Daoy (cell line): Measurements from ENCODE around the gene MEIS1. TPM values are rescaled to one million over a fixed set of nuclear protein-coding genes. Genes with fewer than 3 reads are reported as not detected.
A peak's percentile ranks its signal among the peaks of the same experiment; 100 is the strongest.

ENCODE experiments used
- DNase-seq: peaks from one replicate; pipeline ENCODE4 v3.0.0-alpha.2; 2015; ENCODE audit warnings: low read depth
- total RNA-seq: library from RNA; depleted of rRNA; stranded (reverse); fragments of >200 nt; shearing (Covaris generic); gene quantifications from 2 replicates; pipeline ENCODE4 v1.2.3, GENCODE V29; 2014

MEIS1 gene
- total RNA-seq, 1 experiment from 2014 or later: 4.5 TPM

DNA sequence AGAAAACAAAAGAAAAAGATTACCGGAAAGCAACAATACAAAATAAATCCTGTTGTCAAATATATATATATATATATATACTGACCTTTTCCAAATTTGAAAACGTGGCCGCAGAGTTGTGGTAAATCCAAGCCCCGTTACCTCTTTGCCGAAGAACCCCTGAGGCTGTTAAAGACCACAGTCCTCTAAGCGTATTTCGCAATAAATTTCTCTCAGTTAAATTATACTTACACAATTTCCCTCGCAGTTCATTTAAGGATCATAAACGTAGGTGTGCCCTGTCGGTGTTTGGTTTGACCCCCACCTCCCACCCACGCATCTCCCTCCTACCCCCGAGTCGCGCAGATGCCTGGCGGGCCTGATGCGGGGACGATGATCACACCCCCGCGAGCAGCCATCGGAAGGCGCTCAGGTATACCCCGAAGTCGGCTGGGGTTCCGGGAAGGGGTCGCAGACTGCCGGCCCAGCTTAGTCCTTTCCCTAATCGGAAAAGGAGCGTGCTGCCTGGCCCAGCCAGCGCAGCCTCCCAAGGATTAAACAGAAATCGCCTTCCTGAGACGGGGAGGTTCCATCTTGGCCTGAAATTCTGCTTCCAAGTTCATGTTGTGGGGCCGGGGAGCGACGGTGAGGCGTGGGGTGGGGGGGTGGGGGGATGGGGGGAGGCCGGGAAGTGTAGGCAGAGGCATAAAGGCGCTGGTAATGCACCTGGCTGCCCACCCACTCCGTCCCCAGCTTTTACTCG lies 2.9 kb upstream of the MEIS1 start:
- DNase-seq: no peak

DNA sequence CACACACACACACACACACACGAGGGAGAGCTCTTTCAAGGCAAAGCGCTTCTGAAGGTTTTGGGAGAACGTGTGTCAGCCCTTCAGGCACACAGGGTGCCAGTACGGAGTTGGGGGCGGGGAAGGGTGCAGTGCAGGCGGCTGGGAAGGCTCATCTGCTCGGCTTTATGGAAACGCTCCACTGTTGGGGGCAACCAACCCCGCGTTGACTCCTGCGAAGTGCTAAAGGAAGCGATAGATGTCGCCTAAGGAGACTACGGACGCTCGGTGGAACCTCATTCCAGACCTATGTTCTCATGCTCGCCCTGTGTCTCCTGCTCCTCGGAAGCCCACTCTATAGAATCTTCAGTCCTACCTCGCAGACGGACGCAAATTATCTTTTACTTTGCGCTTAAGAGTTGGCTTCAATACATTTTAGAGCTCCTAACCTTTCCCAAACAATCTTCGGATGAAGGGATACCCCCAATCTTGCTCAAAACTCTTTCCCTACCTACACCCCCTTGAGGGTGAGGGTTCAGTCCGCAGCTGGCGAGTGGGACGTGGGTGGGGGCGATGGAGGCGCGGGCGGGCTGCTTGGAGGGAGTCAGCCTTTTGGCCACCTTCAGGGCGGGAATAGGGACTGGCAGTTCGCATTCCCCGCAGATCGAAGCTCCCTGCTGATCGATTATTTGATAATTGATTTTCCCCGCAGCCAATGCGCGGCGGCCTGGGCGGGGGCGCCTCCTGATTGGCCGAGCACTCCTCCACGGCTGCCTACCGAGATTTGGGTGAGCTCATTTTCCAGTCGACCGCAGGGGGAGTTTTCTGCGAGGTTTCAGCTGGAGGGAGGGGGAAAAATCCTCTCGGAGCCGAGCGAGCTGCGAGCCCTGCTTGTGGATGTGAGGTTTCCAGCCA lies 1.9 kb upstream of the MEIS1 start:
- DNase-seq: peak; percentile 92

DNA sequence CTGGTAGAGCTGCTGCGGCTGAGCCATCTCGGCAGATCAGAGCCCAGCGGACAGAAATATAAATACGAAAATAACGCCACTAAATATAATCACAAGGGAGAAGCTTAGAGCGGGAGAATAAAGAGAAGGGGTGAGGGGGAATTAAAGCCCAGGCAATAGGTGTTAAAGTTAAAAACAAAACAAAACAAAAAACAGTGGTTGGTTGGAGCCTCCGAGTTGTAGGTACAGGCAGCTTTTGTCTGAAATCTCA lies 1.3 kb upstream of the MEIS1 start:
- DNase-seq: no peak

DNA sequence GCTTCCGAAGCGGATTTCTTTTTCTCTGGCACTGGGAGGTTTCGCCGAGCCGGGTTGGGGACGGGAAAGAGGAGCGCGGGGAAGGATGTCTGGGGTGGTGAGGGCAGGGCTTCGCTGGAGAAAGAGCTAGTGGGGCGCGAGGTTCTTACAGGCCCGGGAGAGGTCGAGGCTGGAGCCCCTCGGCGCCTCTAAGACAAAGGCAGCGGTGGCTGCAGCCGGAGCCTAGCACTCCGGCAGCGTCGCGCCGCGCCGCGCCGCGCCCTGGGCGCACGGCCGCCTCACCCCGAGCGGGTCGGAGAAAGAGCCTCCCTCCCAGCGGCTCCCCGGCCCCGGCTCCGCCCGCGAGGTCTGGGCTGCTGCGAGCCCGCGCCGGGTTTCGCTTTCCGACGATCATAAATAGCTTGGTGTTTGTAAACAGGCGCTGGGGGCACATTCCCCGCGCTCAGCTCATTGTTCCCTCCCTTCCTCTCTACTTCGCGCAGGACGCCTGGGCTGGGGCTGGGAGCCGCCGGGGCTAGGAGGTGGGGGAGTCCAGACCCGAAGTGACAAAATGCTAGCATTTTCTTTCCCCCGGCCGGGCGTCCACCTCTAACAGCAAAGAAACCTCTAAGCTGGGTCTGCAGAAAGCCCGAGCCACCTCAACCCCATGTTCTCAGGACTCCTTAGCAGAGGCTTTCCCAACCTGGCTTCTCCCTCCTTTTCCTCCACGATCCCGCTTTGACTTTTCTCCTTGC lies 813 bp upstream of the MEIS1 start:
- DNase-seq: peak; percentile 63

DNA sequence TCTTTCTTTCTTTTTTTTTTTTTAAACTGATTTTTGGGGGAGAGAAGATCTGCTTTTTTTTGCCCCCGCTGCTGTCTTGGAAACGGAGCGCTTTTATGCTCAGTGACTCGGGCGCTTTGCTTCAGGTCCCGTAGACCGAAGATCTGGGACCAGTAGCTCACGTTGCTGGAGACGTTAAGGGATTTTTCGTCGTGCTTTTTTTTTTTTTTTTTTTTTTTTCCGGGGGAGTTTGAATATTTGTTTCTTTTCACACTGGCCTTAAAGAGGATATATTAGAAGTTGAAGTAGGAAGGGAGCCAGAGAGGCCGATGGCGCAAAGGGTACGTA lies 587 bp downstream of the MEIS1 start:
- DNase-seq: no peak

DNA sequence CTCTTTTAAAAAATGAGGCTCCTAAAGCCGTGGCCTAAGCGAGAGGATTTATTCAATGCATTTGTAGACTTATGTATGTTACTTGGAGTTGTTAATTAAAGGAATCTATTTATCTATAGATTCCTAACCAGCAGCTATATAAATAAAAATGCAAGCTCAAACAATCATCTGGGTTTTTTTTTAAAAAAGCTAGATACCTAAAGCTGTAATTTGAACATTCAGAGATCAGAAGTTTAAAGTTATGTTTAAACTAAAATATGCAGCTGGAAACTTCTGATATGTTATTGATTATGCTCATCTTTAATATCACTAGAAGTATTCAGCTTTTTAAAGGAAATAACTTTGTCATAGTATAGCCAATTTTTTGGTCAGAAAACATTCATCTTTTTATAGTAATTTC lies 1.0 kb downstream of the MEIS1 start:
- DNase-seq: no peak

DNA sequence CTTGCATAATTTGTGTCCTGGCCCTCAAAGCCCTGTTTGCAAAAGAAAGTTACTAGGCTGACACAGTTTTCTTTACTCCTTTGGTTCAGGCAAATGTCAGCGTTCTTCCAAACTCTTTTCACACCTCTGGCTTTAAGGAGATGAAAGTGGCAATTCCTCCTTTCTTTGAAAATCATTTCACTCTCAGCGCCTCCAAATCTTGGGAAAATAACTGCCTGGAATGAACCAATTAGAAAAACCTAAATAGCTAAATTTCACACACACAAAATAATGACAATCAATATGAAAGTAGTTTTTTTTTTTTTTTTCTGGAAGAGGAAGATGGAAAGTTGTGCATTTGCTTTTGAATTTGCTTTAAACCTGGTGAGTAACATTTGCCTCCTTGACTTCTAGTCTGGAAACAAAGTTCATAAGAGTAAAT lies 1.7 kb downstream of the MEIS1 start:
- no peak for DNase-seq

DNA sequence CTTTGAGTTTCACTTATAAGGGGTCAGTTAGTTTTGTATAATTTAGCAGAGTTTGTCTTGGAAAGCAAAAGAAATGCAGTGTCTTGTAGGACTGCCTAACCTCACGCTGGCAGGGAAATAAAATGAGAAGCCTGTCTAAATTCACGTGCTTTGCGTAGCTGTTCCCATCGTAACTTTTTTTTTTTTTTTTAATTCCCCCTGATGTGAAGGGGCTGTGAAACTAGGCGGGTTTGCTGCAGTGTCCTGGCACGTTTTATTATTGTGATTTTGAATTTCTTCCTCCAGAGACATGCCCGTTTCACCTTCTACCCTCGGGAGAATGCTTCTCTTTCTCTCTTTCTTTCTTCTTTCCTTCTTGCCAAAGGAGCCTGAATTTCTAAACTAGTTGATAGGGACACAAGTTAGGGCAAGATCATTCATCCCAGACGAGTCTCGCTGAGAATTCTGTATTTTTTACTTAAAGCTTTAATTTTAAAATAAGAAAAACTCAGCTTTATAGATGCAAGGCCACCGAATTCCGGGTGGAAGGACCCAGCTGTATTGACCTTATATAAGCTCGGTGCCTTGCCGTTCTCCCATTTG lies 2.3 kb downstream of the MEIS1 start:
- DNase-seq: no peak

DNA sequence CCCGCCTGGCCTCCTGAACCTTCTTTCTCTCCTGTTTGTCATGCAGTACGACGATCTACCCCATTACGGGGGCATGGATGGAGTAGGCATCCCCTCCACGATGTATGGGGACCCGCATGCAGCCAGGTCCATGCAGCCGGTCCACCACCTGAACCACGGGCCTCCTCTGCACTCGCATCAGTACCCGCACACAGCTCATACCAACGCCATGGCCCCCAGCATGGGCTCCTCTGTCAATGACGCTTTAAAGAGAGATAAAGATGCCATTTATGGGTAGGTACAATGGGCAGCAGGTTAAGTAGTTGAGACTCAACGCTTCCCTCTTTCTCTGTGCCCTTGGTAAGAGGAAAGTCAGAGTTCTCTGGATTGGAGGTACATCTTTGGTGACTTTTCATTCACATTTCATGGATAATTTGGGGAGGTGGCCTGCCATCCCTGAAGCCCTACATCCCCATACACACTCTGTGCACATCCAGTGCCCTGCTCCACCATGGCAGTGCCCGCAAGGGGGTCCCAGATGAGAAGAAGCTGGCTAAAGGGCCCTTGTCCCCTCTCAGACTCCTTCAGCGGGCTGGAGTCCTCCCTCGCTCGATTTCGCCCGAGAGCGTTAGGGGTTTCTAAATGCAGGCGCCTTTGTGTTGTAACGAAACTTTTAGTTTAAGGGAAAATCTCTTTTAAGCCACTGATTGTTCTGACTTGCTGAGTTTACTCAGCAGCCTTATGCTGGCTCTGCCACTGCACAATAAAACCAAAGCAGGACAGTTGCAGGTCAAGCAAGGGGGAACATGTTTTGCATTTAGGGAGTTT lies 3.0 kb downstream of the MEIS1 start:
- DNase-seq: no peak

DNA sequence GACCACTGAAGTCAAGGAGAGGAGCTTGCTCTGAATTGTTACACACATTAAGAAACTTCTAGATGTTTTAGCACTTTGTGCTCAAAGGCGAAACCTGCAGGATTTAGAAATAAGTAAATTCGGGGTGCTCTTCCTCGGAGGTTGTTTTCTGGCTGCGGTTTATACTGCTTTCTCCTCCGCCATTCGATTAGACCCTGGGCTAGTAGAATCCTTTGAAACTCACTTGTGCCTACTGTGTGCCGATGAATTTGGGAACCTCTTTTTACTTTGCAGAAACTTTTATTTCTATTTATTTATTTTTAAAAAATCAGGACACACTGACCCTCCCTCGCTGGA lies 3.5 kb downstream of the MEIS1 start:
- DNase-seq: no peak

DNA sequence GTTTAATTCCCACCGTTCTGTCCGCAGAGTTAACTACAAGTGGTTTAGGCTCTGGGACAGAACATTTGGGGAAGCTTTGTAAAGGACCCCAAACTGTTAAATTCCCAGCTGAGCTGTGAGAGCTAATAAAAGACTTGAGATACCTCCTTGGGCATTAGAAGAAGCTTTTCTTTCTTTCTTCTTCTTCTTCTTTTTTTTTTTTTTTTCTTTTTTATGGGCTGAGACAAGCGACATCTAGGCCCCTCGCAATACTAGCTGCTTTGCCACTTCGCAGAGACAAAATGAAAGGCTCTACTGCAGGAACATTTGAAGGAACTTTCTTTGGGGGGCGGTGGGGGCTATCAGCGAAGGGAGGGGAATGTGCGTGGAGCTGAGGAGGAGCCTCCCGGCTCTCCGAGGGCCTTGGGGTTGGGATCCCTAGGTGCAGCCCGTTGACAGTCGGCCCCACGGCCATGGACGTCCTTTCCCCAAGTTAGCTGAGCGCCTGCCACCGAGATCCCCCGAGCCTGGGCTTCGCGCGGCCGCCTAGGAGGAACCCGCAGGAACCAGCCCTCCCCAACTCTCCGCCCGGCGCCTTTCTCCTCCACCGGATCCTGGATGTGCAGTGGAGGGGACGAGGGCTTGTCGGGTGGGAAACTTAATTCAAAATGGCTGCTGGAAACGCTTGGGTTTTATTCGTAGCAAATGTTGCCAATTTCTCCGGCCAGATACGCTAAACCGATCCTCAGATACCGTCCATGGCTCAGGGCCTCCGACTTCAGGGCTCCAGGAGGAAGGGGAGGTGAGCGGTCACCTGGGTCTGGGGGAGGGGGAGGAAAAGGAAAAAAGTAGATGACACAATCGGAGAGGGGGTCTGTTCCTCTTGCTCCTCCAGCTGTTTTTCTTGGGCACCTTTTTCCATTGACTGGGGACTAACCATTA lies 4.2 kb downstream of the MEIS1 start:
- no peak for DNase-seq

DNA sequence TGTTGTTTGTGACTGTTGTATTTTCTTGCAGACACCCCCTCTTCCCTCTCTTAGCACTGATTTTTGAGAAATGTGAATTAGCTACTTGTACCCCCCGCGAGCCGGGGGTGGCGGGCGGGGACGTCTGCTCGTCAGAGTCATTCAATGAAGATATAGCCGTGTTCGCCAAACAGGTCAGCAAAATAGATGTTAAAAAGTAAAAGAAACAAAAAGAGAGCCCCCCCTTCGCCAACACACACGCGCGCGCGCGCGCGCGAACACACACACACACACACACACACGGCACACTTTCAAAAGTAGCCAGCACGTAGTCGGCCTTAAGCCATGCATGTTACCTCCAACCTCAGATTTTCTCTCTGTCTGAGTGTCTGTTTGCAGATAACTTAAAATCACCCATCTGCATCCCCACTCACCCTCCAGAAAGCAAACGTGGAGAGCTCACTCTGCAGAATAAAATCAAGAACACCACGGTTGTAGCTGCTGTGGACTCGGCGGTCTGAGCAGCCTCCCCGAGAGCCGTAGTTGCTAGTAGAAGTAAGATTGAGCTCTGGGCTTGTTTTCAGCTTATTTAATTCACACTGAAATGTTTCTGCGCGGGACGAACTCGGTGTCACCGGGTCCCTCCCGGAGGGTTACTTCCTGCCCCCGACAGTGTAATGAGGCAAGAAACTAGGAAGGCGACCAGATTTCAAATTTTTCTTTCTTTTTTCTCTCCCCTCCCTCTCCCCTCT lies 5.1 kb downstream of the MEIS1 start:
- no peak for DNase-seq

DNA sequence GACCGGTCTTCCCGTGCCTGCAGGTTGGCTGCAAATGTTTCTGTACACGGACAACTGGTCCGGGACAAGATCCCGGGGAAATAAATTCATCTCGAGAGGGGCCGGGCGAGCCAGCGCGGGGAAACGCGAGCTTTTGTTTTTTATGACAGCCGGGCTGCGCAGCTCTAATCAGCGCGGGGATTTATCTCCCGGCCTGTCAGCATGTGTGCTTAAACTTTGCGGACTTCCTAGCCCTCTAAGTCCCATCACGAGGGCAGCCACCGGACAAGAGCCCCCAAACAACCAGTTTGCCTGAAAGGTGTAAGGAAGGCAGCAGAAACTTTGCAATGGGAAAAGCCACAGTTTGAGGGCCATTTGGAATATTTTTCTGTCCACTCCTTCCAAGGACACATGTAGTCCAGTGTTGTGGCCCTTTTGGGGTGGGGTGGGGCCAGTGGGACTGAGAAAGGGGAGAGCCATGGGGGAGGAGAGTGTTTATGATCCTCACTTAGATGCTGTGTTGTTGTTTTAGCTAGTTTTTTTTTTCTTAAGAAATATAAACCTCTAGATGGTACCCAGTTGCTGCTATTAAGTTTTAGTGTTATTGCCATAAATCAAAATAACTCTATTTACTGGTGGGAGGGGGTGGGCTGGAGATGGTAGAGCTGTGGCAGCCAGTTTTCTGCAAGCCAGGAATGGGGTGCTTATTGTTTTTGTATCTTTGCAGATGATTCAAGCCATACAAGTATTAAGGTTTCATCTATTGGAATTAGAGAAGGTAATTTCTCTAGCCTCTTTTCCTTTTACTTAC lies 6.0 kb downstream of the MEIS1 start:
- no peak for DNase-seq

DNA sequence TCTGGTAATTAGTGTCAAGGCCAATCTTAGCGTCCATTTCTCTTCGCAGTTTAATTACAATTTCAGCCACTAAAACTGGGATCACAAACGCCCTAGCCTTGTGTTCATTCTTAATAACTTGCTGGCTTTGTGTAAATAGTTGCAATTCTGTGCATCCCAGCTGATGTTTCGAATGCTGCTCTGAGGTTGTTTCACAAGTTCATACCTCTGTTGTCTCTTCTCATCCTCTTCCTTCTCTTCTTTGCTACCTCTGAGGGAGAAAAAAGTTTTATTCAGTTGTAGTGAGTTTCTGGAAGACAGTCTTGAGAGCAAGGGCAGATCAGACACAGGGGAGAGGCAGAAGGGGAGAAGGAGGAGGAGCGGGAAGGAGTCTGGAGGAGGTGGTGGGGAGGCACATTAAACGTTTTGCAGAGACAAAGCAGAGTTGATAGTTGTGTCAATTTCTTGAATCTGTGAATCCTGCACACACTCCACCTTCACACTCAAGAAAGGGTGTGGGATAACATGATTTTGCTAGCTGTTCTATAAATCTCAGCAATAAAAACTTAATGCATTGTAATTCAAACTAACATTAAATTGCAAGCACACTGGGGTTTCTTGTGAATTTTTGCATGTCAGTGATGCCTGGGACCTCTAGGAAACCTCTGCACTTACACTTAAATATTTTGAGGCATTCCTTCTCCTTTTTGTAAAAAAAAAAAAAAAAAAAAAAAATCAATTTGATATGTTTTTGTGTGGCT lies 6.8 kb downstream of the MEIS1 start:
- DNase-seq: no peak

DNA sequence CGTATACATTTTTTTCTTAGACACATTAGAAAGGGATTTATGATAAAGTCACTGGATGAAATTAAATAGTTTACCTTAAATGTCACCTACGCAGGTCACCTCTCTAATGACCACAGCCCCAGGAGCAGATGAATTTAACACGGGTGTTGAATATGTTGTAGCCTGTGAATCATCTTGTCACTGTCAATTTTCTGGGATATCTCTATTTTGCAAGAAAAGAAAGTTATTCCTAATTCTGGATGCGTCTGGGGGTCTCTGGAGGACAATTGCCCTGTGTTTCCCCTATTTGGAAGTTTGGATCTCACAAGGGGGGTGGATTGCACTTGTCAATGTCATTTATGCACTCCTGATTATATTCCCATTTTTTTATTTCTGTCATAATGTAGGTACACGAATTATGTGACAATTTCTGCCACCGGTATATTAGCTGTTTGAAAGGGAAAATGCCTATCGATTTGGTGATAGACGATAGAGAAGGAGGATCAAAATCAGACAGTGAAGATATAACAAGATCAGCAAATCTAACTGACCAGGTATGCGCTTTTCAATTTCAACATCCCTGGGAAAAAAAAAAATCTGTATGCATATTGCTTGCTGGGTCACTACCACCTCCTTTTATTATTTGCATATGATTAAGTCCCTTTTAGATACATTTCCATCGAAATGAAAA lies 7.7 kb downstream of the MEIS1 start:
- DNase-seq: no peak

DNA sequence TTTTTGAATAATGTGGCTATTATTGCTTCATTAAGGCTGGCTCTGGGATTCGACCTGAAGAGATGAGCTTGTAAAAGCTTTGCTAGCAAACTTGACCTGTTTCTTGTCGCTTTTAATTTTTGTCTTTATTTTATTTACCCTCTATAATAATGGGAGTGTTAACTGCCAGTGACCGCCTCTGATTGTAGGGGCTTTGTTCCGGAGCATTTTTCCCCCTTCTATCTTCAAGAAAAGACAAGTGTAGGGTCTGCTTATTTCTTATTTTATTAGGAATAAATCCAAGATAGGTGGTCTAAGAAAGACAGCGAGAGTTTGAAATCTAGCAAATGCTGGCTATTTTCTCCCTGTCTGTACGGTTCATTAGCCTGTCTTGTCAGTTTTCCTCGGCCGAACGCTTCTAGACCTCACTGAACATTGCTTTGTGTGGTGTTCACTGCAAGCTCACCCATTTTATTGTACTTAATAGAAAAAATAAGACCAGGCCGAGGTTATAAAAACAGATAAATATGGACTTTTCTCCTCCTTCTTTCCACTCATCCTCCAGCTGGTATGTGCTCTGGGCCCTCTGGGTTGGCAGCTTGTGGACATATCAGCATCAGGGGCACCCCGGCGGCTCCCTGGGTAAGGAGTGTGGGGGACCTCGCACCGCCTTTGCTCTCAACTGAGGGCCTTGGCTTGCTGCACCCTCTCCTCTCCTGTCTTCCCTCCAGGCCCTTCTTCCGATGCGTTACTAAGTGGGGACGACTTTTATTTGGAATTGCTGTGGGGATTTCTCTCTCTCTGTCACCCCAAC lies 8.5 kb downstream of the MEIS1 start:
- DNase-seq: no peak
